Measurements from ENCODE around the gene LTN1. TPM values are rescaled to one million over a fixed set of nuclear protein-coding genes. Genes with fewer than 3 reads are reported as not detected.

Gene LTN1
- total RNA-seq, 3 donors from 2014 or later: 27.4 to 41.1 (median 29.8) TPM

DNA sequence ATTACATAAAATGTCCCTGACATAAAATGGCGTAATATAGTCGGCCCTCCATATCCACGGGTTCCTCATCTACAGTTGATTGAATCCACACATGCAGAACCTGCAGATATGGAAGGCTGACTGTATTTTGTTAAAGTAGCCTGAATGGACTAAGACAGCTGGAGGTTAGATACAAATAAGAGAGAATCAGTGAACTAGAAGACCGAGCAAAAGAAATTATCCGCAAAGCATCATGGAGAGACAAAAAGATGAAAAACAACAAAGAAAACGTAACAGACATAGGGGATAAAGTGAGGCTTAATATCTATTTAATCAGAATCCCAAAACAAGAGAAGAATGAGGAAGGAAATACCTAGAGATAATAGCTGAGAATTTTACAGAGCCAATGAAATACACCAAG, 20.3 kb downstream of the LTN1 start:
- TF ChIP-seq, protein P1, sequence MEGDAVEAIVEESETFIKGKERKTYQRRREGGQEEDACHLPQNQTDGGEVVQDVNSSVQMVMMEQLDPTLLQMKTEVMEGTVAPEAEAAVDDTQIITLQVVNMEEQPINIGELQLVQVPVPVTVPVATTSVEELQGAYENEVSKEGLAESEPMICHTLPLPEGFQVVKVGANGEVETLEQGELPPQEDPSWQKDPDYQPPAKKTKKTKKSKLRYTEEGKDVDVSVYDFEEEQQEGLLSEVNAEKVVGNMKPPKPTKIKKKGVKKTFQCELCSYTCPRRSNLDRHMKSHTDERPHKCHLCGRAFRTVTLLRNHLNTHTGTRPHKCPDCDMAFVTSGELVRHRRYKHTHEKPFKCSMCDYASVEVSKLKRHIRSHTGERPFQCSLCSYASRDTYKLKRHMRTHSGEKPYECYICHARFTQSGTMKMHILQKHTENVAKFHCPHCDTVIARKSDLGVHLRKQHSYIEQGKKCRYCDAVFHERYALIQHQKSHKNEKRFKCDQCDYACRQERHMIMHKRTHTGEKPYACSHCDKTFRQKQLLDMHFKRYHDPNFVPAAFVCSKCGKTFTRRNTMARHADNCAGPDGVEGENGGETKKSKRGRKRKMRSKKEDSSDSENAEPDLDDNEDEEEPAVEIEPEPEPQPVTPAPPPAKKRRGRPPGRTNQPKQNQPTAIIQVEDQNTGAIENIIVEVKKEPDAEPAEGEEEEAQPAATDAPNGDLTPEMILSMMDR (IDR thresholded peaks at IDR 0.05): no peak
- TF ChIP-seq POLR2A (IDR thresholded peaks at IDR 0.05) (no peak), POLR2AphosphoS5 (IDR thresholded peaks at IDR 0.05) (no peak)
- Histone ChIP-seq H3K4me3 (no peak overlapping the region), H3K36me3 (no peaks in the 10 kb centered on the region), H3K4me1 (no peaks in the 10 kb centered on the region), H3K27me3 (no peaks in the 10 kb centered on the region), H3K27ac (no peak overlapping the region), H3K9me3 (no peaks in the 10 kb centered on the region)
- intact Hi-C loops (cut with DNase I; ENCODE audit: low total_unique reads): no loop called here
- DNase-seq (ENCODE audit: low spot score in 2 of 2): no peak

DNA sequence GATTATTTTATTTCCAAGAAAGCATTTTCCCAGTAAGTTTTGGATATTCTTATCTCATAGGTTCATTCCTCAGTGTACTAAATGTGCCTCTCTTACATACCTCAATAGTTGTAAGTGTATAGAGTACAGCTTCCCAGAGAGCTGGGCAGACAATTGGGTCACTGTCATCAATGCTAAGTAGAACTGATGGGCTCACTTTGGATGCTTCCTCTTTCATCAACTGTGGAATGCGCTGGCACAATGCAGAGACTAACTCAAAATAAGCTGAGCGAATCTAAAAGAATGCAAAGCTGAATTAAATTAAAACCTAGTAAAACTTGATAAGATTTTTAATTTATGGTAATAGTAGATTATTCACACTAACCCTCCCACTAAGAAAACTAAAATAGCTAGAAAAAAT, 21.5 kb downstream of the LTN1 start:
- peaks cover 11% of the 10 kb centered on the region for H3K36me3 ChIP-seq
- no peaks in the 10 kb centered on the region for H3K4me1 ChIP-seq
- no peak overlapping the region for H3K4me3 ChIP-seq
- H3K9me3 ChIP-seq: no peaks in the 10 kb centered on the region
- TF ChIP-seq, protein P1 (IDR thresholded peaks at IDR 0.05): no peak
- TF ChIP-seq POLR2A (IDR thresholded peaks at IDR 0.05) (no peak), POLR2AphosphoS5 (IDR thresholded peaks at IDR 0.05) (no peak)
- intact Hi-C loops (cut with DNase I; ENCODE audit: low total_unique reads): no loop called here
- DNase-seq (ENCODE audit: low spot score in 2 of 2): no peak
- H3K27ac ChIP-seq: no peak overlapping the region
- H3K27me3 ChIP-seq: no peaks in the 10 kb centered on the region

DNA sequence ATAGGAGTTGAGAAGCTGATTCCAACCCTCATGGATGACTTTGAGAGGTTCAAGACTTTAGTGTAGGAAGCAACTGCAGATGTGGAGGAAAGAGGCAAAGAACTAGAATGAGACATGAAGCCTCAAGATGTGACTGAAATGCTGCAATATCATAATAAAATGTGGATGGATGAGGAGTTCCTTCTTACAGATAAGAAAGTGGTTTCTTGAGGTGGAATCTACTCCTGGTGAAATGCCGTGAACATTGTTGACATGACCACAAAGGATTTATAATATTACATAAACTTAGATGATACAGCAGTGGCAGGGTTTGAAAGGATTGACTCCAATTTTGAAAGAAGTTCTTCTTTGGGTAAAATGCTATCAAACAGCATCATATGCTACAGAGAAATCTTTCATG, 28.8 kb downstream of the LTN1 start:
- TF ChIP-seq POLR2AphosphoS5 (IDR thresholded peaks at IDR 0.05) (no peak), POLR2A (IDR thresholded peaks at IDR 0.05) (no peak)
- TF ChIP-seq, protein P1 (IDR thresholded peaks at IDR 0.05): no peak
- H3K36me3 ChIP-seq: peaks cover 12% of the 10 kb centered on the region
- H3K4me1 ChIP-seq: no peaks in the 10 kb centered on the region
- no peak overlapping the region for H3K27ac ChIP-seq
- no peak for DNase-seq (ENCODE audit: low spot score in 2 of 2)
- intact Hi-C loops (cut with DNase I; ENCODE audit: low total_unique reads): no loop called here
- H3K4me3 ChIP-seq: no peak overlapping the region
- no peaks in the 10 kb centered on the region for H3K9me3 ChIP-seq
- no peaks in the 10 kb centered on the region for H3K27me3 ChIP-seq

DNA sequence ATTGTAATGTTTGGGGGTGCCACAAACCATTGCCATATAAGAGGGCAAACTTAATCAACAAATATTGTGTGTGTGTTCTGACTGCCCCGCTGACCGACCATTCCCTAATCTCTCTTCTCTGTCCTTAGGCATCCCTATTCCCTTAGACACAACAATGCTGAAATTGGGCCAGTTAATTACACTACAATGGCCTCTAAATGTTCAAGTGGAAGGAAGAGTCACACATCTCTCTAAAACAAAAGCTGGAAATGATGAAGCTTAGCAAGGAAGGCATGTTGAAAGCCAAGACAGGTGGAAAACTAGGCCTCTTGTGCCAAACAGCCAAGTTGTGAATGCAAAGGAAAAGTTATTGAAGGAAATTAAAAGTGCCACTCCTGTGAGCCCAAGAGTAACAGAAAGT, 30.2 kb downstream of the LTN1 start:
- H3K36me3 ChIP-seq: peaks cover 12% of the 10 kb centered on the region
- no peak for TF ChIP-seq POLR2AphosphoS5 (IDR thresholded peaks at IDR 0.05)
- TF ChIP-seq POLR2A (IDR thresholded peaks at IDR 0.05): no peak
- TF ChIP-seq, protein P1 (IDR thresholded peaks at IDR 0.05): no peak
- intact Hi-C loops (cut with DNase I; ENCODE audit: low total_unique reads): no loop called here
- no peak for DNase-seq (ENCODE audit: low spot score in 2 of 2)
- no peaks in the 10 kb centered on the region for H3K9me3 ChIP-seq
- H3K4me3 ChIP-seq: no peak overlapping the region
- H3K27ac ChIP-seq: peak overlapping the region in 1 of 2 donors; percentile 6
- no peaks in the 10 kb centered on the region for H3K4me1 ChIP-seq
- H3K27me3 ChIP-seq: no peaks in the 10 kb centered on the region

DNA sequence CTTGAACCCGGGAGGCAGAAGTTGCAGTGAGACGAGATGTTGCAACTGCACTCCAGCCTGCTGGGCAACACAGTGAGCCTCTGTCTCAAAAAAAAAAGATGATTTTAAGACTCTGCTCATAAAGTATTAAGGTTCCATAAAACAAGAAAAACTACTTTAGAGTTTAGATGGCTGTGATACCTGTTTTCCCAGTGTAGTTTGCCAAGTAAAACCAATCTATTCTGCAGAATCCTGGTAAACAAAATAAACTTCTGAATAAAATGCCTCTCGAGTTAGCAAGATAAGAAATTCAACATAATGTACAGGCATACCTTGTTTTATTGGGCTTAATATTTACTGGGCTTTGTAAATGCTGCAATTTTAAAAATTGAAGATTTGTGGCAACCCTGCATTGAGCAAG, 30.8 kb downstream of the LTN1 start:
- Histone ChIP-seq H3K36me3 (peaks cover 8% of the 10 kb centered on the region), H3K4me3 (no peak overlapping the region), H3K4me1 (no peaks in the 10 kb centered on the region), H3K9me3 (no peaks in the 10 kb centered on the region), H3K27me3 (no peaks in the 10 kb centered on the region), H3K27ac (no peak overlapping the region)
- no peak for TF ChIP-seq POLR2A (IDR thresholded peaks at IDR 0.05)
- TF ChIP-seq, protein P1 (IDR thresholded peaks at IDR 0.05): no peak
- no peak for DNase-seq (ENCODE audit: low spot score in 2 of 2)
- intact Hi-C loops (cut with DNase I; ENCODE audit: low total_unique reads): no loop called here
